HG03039 (cell line): Measurements from ENCODE around the gene SRPX.

Experiments used
- ATAC-seq: cut with Tn5 transposase; IDR thresholded peaks from one replicate; pipeline ENCODE4 v1.9.1; 2021; ENCODE audit warnings: mild to moderate bottlenecking, moderate library complexity; ENCODE audit not compliant: unreplicated experiment

The SRPX gene, protein sequence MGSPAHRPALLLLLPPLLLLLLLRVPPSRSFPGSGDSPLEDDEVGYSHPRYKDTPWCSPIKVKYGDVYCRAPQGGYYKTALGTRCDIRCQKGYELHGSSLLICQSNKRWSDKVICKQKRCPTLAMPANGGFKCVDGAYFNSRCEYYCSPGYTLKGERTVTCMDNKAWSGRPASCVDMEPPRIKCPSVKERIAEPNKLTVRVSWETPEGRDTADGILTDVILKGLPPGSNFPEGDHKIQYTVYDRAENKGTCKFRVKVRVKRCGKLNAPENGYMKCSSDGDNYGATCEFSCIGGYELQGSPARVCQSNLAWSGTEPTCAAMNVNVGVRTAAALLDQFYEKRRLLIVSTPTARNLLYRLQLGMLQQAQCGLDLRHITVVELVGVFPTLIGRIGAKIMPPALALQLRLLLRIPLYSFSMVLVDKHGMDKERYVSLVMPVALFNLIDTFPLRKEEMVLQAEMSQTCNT

GRCh38 chrX:38220415-38221390 is at the start of gene SRPX:
SRPX (minus strand) TSS chrX:38220871; CDS start chrX:38220792, 79 bp downstream.
- ATAC-seq, result no peak

DNA sequence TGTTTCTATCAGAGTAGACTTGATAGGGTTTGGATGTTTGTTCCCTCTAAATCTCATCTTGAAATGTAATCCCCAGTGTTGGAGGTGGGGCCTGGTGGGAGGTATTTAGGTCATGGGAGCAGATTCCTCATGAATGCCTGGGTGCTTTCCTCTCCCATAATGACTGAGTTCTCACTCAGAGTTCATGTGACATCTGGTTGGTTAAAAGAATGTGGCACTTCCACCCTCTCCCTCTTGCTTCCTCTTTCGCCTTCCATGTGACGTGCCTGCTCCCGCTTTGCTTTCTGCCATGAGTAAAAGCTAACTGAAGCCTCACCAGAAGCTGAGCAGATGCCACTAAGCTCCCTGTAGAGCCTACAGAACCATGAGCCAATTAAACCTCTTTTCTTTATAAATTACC is 47.3 kb upstream of the SRPX start:
- ATAC-seq, result no peak

GRCh38 chrX:38262715-38263620 is 42.3 kb upstream of the SRPX start:
- no peak for ATAC-seq

DNA sequence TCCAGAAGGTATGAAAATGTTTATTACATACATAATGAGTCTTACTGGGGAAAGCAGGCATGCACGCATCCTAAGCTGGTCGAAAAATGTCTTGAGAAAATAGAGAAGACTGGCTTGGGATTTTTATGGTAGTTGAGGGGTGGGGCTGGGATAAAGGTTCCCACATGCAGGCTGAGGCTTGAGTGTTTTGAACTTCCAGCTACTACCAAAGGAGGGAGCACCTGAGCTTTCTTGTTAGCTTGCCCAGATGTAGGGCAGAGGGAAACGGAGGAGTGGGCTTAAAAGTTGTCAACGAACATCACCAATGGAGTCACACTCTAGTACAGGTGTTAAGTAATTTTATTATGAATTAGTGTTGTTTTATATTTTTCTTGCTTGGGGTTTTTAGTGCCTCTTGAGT is 39.6 kb upstream of the SRPX start:
- peak; percentile 71 for ATAC-seq

DNA sequence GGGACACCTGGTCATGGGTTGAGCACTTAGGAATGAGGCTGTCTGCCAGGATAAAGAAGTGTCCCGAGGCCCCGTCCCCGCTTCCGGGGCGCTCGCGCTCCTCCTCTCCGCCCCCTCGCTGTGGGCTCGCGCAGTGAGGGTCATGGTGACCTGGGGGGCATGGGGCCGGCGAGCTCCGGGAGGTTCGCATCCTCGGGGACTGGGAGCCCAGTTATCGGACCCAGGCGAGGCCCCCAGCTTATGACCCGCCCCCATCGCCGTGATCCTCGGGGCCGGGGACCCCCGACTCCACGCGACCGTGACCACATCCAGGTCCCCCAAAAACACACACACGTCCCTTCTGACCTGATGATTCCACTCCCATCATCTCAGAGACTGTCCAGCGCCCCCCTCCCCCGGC is 35.3 kb upstream of the SRPX start:
- no peak for ATAC-seq

DNA sequence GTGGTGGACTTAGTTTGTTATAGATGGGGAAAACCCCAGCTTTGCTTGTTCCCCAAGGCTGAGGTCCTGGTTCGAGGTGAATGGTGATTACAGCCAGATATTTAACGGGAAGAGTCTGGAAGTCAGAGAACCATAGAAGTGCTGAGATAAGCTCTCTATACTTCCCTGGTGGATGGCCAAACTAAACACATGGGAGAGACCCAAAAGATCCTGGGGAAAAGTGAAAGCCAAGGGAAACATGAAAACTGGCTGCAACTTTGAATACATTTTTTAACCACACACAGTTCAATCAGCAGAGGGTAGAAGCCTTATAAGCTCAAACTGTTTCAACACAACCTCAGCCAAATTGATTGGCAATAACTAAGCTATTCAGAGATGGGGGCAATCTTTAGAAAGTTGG is 29.3 kb upstream of the SRPX start:
- no peak for ATAC-seq

GRCh38 chrX:38247051-38247450 is 26.4 kb upstream of the SRPX start:
- ATAC-seq, result no peak

- no peak for ATAC-seq
Measured at GRCh38 chrX:38240541-38240940, 19.9 kb upstream of the SRPX start.

- ATAC-seq, result no peak
Measured at GRCh38 chrX:38236901-38237615, 16.4 kb upstream of the SRPX start.

- no peak for ATAC-seq
Measured at GRCh38 chrX:38233891-38234667, 13.4 kb upstream of the SRPX start.

GRCh38 chrX:38232079-38232686 is 11.5 kb upstream of the SRPX start:
- ATAC-seq, result no peak

- ATAC-seq, result no peak
Measured at GRCh38 chrX:38225093-38225492, 4.4 kb upstream of the SRPX start.

- ATAC-seq, result no peak
Measured at GRCh38 chrX:38224160-38224559, 3.5 kb upstream of the SRPX start.

- no peak for ATAC-seq
Measured at GRCh38 chrX:38221391-38221929, 789 bp upstream of the SRPX start.

DNA sequence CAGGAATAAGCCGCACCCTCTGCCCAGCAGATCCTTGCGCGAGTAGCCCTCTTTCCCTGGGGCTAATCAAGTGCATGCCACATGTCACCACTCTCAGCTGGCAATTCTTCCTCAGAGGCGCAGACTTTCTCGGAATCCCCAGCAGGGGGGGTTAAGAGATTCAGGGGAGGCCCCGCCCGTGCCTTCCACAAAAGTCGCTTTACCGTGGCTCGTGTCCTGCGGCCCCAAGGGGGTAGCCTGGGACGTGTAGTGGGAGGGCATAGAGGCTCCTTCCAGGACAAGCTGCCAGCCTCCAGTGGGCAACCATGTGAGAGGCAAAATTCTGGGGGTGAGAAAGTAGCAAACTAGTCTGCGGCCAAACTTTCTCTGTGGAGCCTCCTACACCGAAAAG is 652 bp downstream of the SRPX start:
- peak; percentile 56 for ATAC-seq

DNA sequence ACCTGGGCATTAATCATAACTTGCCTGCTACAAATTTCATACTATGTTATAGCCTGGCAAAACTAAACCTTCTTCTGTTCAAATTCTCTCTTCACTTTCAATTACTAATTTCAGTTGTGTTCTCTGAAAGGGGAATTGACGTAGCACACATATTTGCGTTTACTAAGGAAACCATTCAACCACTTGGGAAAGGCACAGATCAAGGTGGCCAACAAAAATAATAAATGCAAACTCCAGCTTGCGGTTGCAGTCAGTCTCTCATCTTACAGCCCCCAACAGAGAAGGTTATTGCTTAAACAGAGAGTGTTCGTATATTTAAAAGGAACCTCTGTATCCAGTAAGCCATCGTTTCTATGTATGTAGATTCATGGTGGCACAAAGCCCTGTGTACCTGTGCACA is 4.0 kb downstream of the SRPX start:
- no peak for ATAC-seq

GRCh38 chrX:38214551-38215531 is 5.8 kb downstream of the SRPX start:
- no peak for ATAC-seq
